Activated CD4-positive, alpha-beta T cell treated with anti-CD3 and anti-CD28 coated beads, Interleukin-10, Interleukin-2, amounts not matched to agents 100 ng/mL and 50 ng/mL, durations not matched to agents 16 hours and 8 hours (primary cell): Measurements from ENCODE around the gene SLC49A3.
"Not testable (repeated sequence)": the region's sequence is repeated elsewhere in the genome, so short reads cannot be mapped to it uniquely, and the experiment has no call there.

Source experiments
- DNase-seq: peaks from one replicate; pipeline ENCODE4 v3.0.0-alpha.2; 2020

The SLC49A3 gene

GRCh38 chr4:650951-651883, 37.7 kb downstream of the SLC49A3 start:
- DNase-seq: no peak

- DNase-seq: no peak
These were observed 38.5 kb downstream of the SLC49A3 start for GRCh38 chr4:650461-650860.

- no peak for DNase-seq
These were observed 39.1 kb downstream of the SLC49A3 start for GRCh38 chr4:649751-650310.

GRCh38 chr4:649293-649625, 39.7 kb downstream of the SLC49A3 start:
- DNase-seq: no peak

- DNase-seq: no peak
These were observed 40.2 kb downstream of the SLC49A3 start for GRCh38 chr4:648579-649292.

- DNase-seq: no peak
These were observed 41.5 kb downstream of the SLC49A3 start for GRCh38 chr4:647481-647880.

- DNase-seq: peak; percentile 22
These were observed 42.5 kb downstream of the SLC49A3 start for GRCh38 chr4:646460-646859.

- DNase-seq: not testable (repeated sequence)
These were observed 46.6 kb downstream of the SLC49A3 start for GRCh38 chr4:642366-642765.

- no peak for DNase-seq
These were observed 51.2 kb downstream of the SLC49A3 start for GRCh38 chr4:637536-638280.

- no peak for DNase-seq
These were observed 52.3 kb downstream of the SLC49A3 start for GRCh38 chr4:636628-637159.

- DNase-seq: no peak
These were observed 52.9 kb downstream of the SLC49A3 start for GRCh38 chr4:635851-636627.

GRCh38 chr4:635066-635835, 53.7 kb downstream of the SLC49A3 start:
- DNase-seq: not testable (repeated sequence)

- no peak for DNase-seq
These were observed 54.4 kb downstream of the SLC49A3 start for GRCh38 chr4:634599-634985.

- no peak for DNase-seq
These were observed 54.9 kb downstream of the SLC49A3 start for GRCh38 chr4:633976-634598.

GRCh38 chr4:633406-633805, 55.5 kb downstream of the SLC49A3 start:
- no peak for DNase-seq

- no peak for DNase-seq
These were observed 56.0 kb downstream of the SLC49A3 start for GRCh38 chr4:632926-633325.

- no peak for DNase-seq
These were observed 56.7 kb downstream of the SLC49A3 start for GRCh38 chr4:632196-632790.
